Heart left ventricle (tissue), 13 donors: ENCODE results near the gene DNAJC18.

Experiments used
- POLR2A ChIP-seq, 2 donors: fragments of 450-650 bp; IDR thresholded peaks; one replicate each; pipeline ENCODE4 v1.6.1; 2017; ENCODE audit warnings: antibody characterized with exemption in 2 of 2, mild to moderate bottlenecking in 2 of 2, moderate library complexity in 2 of 2
- TF ChIP-seq, protein P1 (sequence below), 12 donors: fragments of 200-600 bp; sonication (generic) in 4 of 12; IDR thresholded peaks; one replicate each; pipeline versions ENCODE4 v1.5.0 to v1.8.0; 2018 to 2022; ENCODE audit warnings: antibody characterized with exemption in 12 of 12, mild to moderate bottlenecking in 5 of 12
- donor health status: ischemic (EF 13 %, LVEDD 7.1; RV severe dilation, severe dysfunction).
- donor health status: DM: no; HTN: yes; CAD: no.
- donor health status: DM: no; HTN: no; CAD: no.
- donor health status: ischemic (EF 25% LVEDD 6.9; RV normal size, moderate dysfunction).
- donor health status: ischemic (EF 25% LVEDD 5.7; RV mildly dilated, moderate dysfunction).
- donor health status: ischemic (EF 35%, LVEDD 5.7; RV mildly dilated, moderate dysfunction).
- donor health status: nonischemic (EF 11% LVEDD 7.7; RV severe dilation, severe dysfunction).
- donor health status: DM: yes; HTN: yes; CAD: no.
- donor health status: PGD.
- donor health status: ischemic (EF 29% LVEDD 5.4; RV normal size, mild dysfunction).
- donor health status: nonischemic (EF 23%, LVEDD 6.1; RV moderate dilation, normal function).

DNA sequence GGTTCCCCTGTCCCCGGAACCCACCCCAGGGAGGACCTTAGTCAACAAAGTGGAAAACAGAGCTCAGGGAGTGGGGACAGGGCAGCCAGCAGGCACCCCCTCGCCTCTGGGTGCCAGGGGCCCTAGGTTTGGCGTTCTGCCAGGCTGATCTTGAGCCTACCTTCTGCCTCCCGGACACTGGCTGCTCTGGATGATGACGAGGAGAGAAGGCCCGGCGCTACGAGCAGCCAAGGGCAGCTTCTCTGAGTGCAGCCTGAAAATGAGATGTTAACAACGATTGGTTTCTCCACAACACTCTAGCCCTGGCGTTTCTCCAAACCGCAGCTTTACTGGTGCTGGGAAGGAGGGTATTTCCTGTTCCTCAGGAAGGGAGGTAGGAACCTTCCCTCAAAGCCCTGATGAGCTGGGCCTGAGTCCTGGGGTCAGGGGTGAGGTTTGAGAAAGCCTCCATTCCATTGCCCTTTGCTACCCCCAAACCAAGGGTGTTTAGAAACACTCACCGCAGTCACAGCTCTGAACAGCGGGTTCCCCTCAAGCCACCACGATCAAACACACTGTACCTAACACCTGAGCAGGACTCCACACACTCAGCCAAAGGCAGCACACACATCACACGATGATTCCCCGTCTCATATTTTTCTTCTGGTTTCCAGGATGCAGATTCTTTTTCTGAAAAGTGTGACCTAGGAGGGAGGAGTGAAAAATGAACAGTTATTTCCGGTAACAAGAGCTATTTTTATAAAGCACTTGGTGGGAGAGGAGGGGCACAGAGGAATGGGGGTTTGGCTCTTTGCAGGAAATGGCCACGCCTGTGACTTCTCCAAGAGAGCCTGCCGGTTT is 42.9 kb upstream of the DNAJC18 start, which contains the start of gene STING1:
- TF ChIP-seq, protein P1, sequence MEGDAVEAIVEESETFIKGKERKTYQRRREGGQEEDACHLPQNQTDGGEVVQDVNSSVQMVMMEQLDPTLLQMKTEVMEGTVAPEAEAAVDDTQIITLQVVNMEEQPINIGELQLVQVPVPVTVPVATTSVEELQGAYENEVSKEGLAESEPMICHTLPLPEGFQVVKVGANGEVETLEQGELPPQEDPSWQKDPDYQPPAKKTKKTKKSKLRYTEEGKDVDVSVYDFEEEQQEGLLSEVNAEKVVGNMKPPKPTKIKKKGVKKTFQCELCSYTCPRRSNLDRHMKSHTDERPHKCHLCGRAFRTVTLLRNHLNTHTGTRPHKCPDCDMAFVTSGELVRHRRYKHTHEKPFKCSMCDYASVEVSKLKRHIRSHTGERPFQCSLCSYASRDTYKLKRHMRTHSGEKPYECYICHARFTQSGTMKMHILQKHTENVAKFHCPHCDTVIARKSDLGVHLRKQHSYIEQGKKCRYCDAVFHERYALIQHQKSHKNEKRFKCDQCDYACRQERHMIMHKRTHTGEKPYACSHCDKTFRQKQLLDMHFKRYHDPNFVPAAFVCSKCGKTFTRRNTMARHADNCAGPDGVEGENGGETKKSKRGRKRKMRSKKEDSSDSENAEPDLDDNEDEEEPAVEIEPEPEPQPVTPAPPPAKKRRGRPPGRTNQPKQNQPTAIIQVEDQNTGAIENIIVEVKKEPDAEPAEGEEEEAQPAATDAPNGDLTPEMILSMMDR (IDR thresholded peaks at IDR 0.05): no peak
- peak in 1 of 2 donors; percentile 25 for TF ChIP-seq POLR2A (IDR thresholded peaks at IDR 0.05)
